HCT116 (cell line): ENCODE measurements around the gene IL17D. TPM values are rescaled to one million over a fixed set of nuclear protein-coding genes. Genes with fewer than 3 reads are reported as not detected.
A peak's percentile ranks its signal among the peaks of the same experiment; 100 is the strongest.

Source experiments
- ATAC-seq: fragments of 200-7000 bp; cut with Tn5 transposase; 2 replicates; pipeline ENCODE4 v1.9.1; 2020; ENCODE audit warnings: mild to moderate bottlenecking, moderate library complexity
- BruUV-seq: library from RNA; stranded (reverse); fragments of 400-500 nt; replicated peaks from 2 replicates; lab custom pipeline; 2021; lab: Mats Ljungman, UMichigan
- CTCF ChIA-PET: fragments of 300-600 bp; sonication (Branson Sonifier 250); formaldehyde crosslinking; loops from one replicate; lab custom pipeline; 2021; ENCODE audit warnings: antibody characterized with exemption; lab: Charles Lee
- POLR2A ChIA-PET: fragments of 300-600, 350-600 bp; sonication (Branson Sonifier 250); formaldehyde crosslinking; loops from one replicate; lab custom pipeline; 2021; ENCODE audit warnings: antibody characterized with exemption; lab: Charles Lee
- RAD21 ChIA-PET, 2 experiments: fragments of 300-600 bp; sonication (Branson Sonifier 250); formaldehyde crosslinking; loops; one replicate each; lab custom pipeline; 2023; ENCODE audit warnings: low total read pairs in 2 of 2; ENCODE audit not compliant: uncharacterized antibody in 2 of 2, unreplicated experiment in 2 of 2, low non-redundant PET in 1 of 2; lab: Charles Lee
- DNase-seq: peaks from one replicate; pipeline ENCODE4 v3.0.0-alpha.2; 2010; ENCODE audit warnings: low read depth, low spot score
- H2AFZ ChIP-seq: fragments of 200-600 bp; shearing (Covaris generic), sonication (generic); 2 replicates; pipeline ENCODE4 v1.6.1; 2017; ENCODE audit warnings: low read depth, mixed run types, mixed read lengths, antibody characterized with exemption, low read length; ENCODE audit not compliant: poor library complexity, severe bottlenecking
- H3K27ac ChIP-seq: 2 replicates; pipeline ENCODE4 v1.5.1; 2012; ENCODE audit warnings: low read depth, low read length
- H3K27me3 ChIP-seq: fragments of 200-600 bp; sonication (generic); 2 replicates; pipeline ENCODE4 v1.6.1; 2016; ENCODE audit warnings: mixed run types, low read length, mixed read lengths; ENCODE audit not compliant: insufficient read depth
- H3K36me3 ChIP-seq, 2 experiments: fragments of 200-500 bp in 1 of 2; fragments of 200-600 bp in 1 of 2; sonication (Bioruptor generic) in 1 of 2; sonication (generic) in 1 of 2; 2 replicates each; pipeline versions ENCODE4 v1.5.1 to v1.6.1; 2014 to 2016; ENCODE audit warnings: low read length in 2 of 2, inconsistent platforms in 1 of 2, mixed read lengths in 1 of 2, mixed run types in 1 of 2; ENCODE audit not compliant: insufficient read depth in 2 of 2, control insufficient read depth in 1 of 2
- H3K4me1 ChIP-seq, 2 experiments: fragments of 200-600 bp in 1 of 2; sonication (generic) in 1 of 2; 2 replicates each; pipeline versions ENCODE4 v1.5.1 to v1.6.1; 2012 to 2017; ENCODE audit warnings: low read length in 2 of 2, inconsistent platforms in 1 of 2, mild to moderate bottlenecking in 1 of 2, mixed read lengths in 1 of 2, mixed run types in 1 of 2, moderate library complexity in 1 of 2; ENCODE audit not compliant: insufficient read depth in 2 of 2, control insufficient read depth in 1 of 2
- H3K4me2 ChIP-seq: fragments of 200-600 bp; sonication (generic); 2 replicates; pipeline ENCODE4 v1.6.1; 2017; ENCODE audit warnings: mixed run types, low read length, mixed read lengths
- H3K4me3 ChIP-seq, 2 experiments: fragments of 200-600 bp in 1 of 2; sonication (generic) in 1 of 2; replicated peaks in 1 of 2; 2 replicates each; pipeline ENCODE4 v1.5.1; 2011 to 2016; ENCODE audit warnings: low read length in 2 of 2, control low read depth in 1 of 2, low read depth in 1 of 2, mild to moderate bottlenecking in 1 of 2, mixed read lengths in 1 of 2, mixed run types in 1 of 2
- H3K79me2 ChIP-seq: fragments of 200-600 bp; sonication (generic); 2 replicates; pipeline ENCODE4 v1.6.1; 2017; ENCODE audit warnings: mild to moderate bottlenecking, mixed run types, low read length, moderate library complexity, mixed read lengths; ENCODE audit not compliant: insufficient read depth
- H3K9ac ChIP-seq: fragments of 200-600 bp; sonication (generic); 2 replicates; pipeline ENCODE4 v1.6.1; 2016; ENCODE audit warnings: low read length, mixed read lengths
- H3K9me2 ChIP-seq: fragments of 200-600 bp; sonication (generic), shearing (Covaris generic); 2 replicates; pipeline ENCODE4 v1.6.1; 2017; ENCODE audit warnings: mixed run types, mild to moderate bottlenecking, moderate library complexity; ENCODE audit not compliant: insufficient read depth
- H3K9me3 ChIP-seq, 2 experiments: fragments of 200-500 bp in 1 of 2; fragments of 200-600 bp in 1 of 2; sonication (Bioruptor generic) in 1 of 2; sonication (generic) in 1 of 2; 2 replicates each; pipeline ENCODE4 v1.6.1; 2014 to 2017; ENCODE audit warnings: low read length in 2 of 2, mixed read lengths in 2 of 2, inconsistent platforms in 1 of 2, low read depth in 1 of 2, mild to moderate bottlenecking in 1 of 2, mixed run types in 1 of 2, moderate library complexity in 1 of 2; ENCODE audit not compliant: control insufficient read depth in 1 of 2, insufficient read depth in 1 of 2
- H4K20me1 ChIP-seq: fragments of 200-600 bp; sonication (generic), shearing (Covaris generic); 2 replicates; pipeline ENCODE4 v1.6.1; 2017; ENCODE audit warnings: mixed run types, mild to moderate bottlenecking, moderate library complexity; ENCODE audit not compliant: insufficient read depth
- CBX3 ChIP-seq: IDR thresholded peaks from 2 replicates; pipeline ENCODE4 v1.6.1; 2012; ENCODE audit warnings: low read depth
- CEBPB ChIP-seq: IDR thresholded peaks from 2 replicates; pipeline ENCODE4 v1.6.1; 2012; ENCODE audit warnings: low read depth
- EGR1 ChIP-seq: IDR thresholded peaks from 2 replicates; pipeline ENCODE4 v1.6.1; 2012; ENCODE audit warnings: low read depth
- ELF1 ChIP-seq: IDR thresholded peaks from 2 replicates; pipeline ENCODE4 v1.6.1; 2012; ENCODE audit warnings: low read depth, borderline replicate concordance
- EZH2 ChIP-seq: fragments of 200-600 bp; sonication (generic); IDR thresholded peaks from 2 replicates; pipeline ENCODE4 v1.6.1; 2017; ENCODE audit warnings: antibody characterized with exemption, mixed run types
- EZH2phosphoT487 ChIP-seq: fragments of 200-600 bp; IDR thresholded peaks from 2 replicates; pipeline ENCODE4 v1.6.1; 2018; ENCODE audit warnings: antibody characterized with exemption, borderline replicate concordance
- FOSL1 ChIP-seq: IDR thresholded peaks from 2 replicates; pipeline ENCODE4 v1.6.1; 2012; ENCODE audit warnings: low read depth
- JUND ChIP-seq: IDR thresholded peaks from 2 replicates; pipeline ENCODE4 v1.6.1; 2012
- RAD21 ChIP-seq: IDR thresholded peaks from 2 replicates; pipeline ENCODE4 v1.6.1; 2012; ENCODE audit warnings: low read depth, mild to moderate bottlenecking
- REST ChIP-seq: IDR thresholded peaks from 2 replicates; pipeline ENCODE4 v1.6.1; 2012; ENCODE audit warnings: low read depth
- SP1 ChIP-seq: IDR thresholded peaks from 2 replicates; pipeline ENCODE4 v1.6.1; 2012; ENCODE audit warnings: low read depth
- TCF7L2 ChIP-seq: IDR thresholded peaks from 2 replicates; pipeline ENCODE4 v1.7.0; 2011; ENCODE audit warnings: borderline replicate concordance, inconsistent platforms; ENCODE audit not compliant: insufficient read depth, insufficient read length; ENCODE audit errors: extremely low read depth
- YY1 ChIP-seq: IDR thresholded peaks from 2 replicates; pipeline ENCODE4 v1.6.1; 2011; ENCODE audit warnings: low read length, low read depth, moderate library complexity, mild to moderate bottlenecking; ENCODE audit not compliant: insufficient replicate concordance; ENCODE audit errors: extremely low read depth
- ZBTB33 ChIP-seq: IDR thresholded peaks from 2 replicates; pipeline ENCODE4 v1.6.1; 2011; ENCODE audit warnings: mild to moderate bottlenecking, low read length, moderate library complexity; ENCODE audit not compliant: insufficient replicate concordance; ENCODE audit errors: extremely low read depth
- ZFX ChIP-seq: fragments of 450-650 bp; IDR thresholded peaks from 2 replicates; pipeline ENCODE4 v1.6.1; 2017
- intact Hi-C: fragments of 100-400 bp; cut with micrococcal nuclease; formaldehyde crosslinking; loops from 2 replicates; pipeline ENCODE4 v1.10.0; 2022
- total RNA-seq: library from RNA; stranded (reverse); gene quantifications from one replicate; pipeline ENCODE4 v1.2.1, GENCODE V29; 2021; ENCODE audit not compliant: unreplicated experiment

IL17D gene
- total RNA-seq, 1 experiment from 2014 or later, result 0.25 TPM

GRCh38 chr13:20711301-20712044, 8.0 kb downstream of the IL17D start:
- Histone ChIP-seq H3K9ac (no peak overlapping the region), H3K27me3 (no peaks in the 10 kb centered on the region), H3K4me2 (no peak overlapping the region), H3K27ac (no peak overlapping the region), H3K36me3 (no peaks in the 10 kb centered on the region), H3K79me2 (no peaks in the 10 kb centered on the region), H3K4me3 (no peak overlapping the region), H3K9me2 (no peaks in the 10 kb centered on the region), H2AFZ (no peak overlapping the region), H4K20me1 (no peaks in the 10 kb centered on the region), H3K9me3 (no peaks in the 10 kb centered on the region), H3K4me1 (peaks cover 0 to 23% of the 10 kb centered on the region in 2 experiments; a peak in 3 of 4 replicates)
- intact Hi-C loops, result loop anchor here (1.0 to 5.0 kb wide), 3 partner anchors 117 to 214 kb away; no protein-coding TSS in a partner anchor
- ChIA-PET CTCF (interaction anchor here (1.1 to 1.4 kb wide), 2 partner anchors 118 to 130 kb away, joined by 5 to 6 read pairs; no protein-coding TSS in a partner anchor), POLR2A (no interaction called here), RAD21 (no interaction called here)
- DNase-seq (no peak), ATAC-seq (no peak)
- TF ChIP-seq RAD21, result no peak
- no peak for TF ChIP-seq ELF1
- no peak for TF ChIP-seq JUND
- BruUV-seq, result no TSS peak

- H3K36me3 ChIP-seq, result no peaks in the 10 kb centered on the region
- H3K27me3 ChIP-seq, result no peaks in the 10 kb centered on the region
- no peak overlapping the region for H3K27ac ChIP-seq
- ATAC-seq (peak; percentile 68), DNase-seq (no peak)
- no peaks in the 10 kb centered on the region for H3K9me3 ChIP-seq
- CTCF ChIA-PET, result no interaction called here
- no TSS peak for BruUV-seq
- no peaks in the 10 kb centered on the region for H3K79me2 ChIP-seq
- intact Hi-C loops, result loop anchor here (2.0 to 5.0 kb wide), 2 partner anchors 212 to 216 kb away; no protein-coding TSS in a partner anchor
- peaks cover 0 to 23% of the 10 kb centered on the region in 2 experiments; a peak in 3 of 4 replicates for H3K4me1 ChIP-seq
- POLR2A ChIA-PET, result no interaction called here
- H3K9ac ChIP-seq, result no peak overlapping the region
- peak overlapping the region in 1 of 2 experiments; percentile 6; a peak in 1 of 4 replicates for H3K4me3 ChIP-seq
- no peaks in the 10 kb centered on the region for H3K9me2 ChIP-seq
- no peaks in the 10 kb centered on the region for H4K20me1 ChIP-seq
- peak overlapping the region; percentile 99 for H2AFZ ChIP-seq
- RAD21 ChIA-PET, result no interaction called here
- peak overlapping the region; percentile 58 for H3K4me2 ChIP-seq
- TF ChIP-seq REST, result no peak
- no peak for TF ChIP-seq SP1
- TF ChIP-seq CBX3, result no peak
- TF ChIP-seq CEBPB, result no peak
- TF ChIP-seq ELF1, result no peak
- TF ChIP-seq EZH2, result no peak
- TF ChIP-seq ZBTB33, result no peak
- no peak for TF ChIP-seq EZH2phosphoT487
- TF ChIP-seq TCF7L2, result no peak
- TF ChIP-seq FOSL1, result no peak
- no peak for TF ChIP-seq RAD21
- TF ChIP-seq YY1, result no peak
- no peak for TF ChIP-seq EGR1
- TF ChIP-seq ZFX, result no peak
Measured at GRCh38 chr13:20713014-20713376, 9.5 kb downstream of the IL17D start.
